ENCODE measurements around the gene RTP1. TPM values are rescaled to one million over a fixed set of nuclear protein-coding genes. Genes with fewer than 3 reads are reported as not detected.

The RTP1 gene
- total RNA-seq, 1 donor from 2014 or later, result not detected

GRCh38 chr3:187209491-187209890, 12.2 kb downstream of the RTP1 start:
- no peak for TF ChIP-seq CTCF (conservative IDR thresholded peaks at IDR 0.05)
- Mint-ChIP-seq H3K9me3 (peaks cover 10% of the 10 kb centered on the region), H3K4me1 (peaks cover 7% of the 10 kb centered on the region), H3K4me3 (no peak overlapping the region), H3K27me3 (ENCODE audit: low read depth) (no peaks in the 10 kb centered on the region), H3K27ac (ENCODE audit: unreplicated experiment) (no peak overlapping the region), H3K36me3 (ENCODE audit: low read depth) (peaks cover 5% of the 10 kb centered on the region)
- DNase-seq (ENCODE audit: low read depth, low spot score), result no peak

GRCh38 chr3:187210091-187210490, 12.8 kb downstream of the RTP1 start:
- no peaks in the 10 kb centered on the region for H3K27me3 Mint-ChIP-seq (ENCODE audit: low read depth)
- no peak for TF ChIP-seq CTCF (conservative IDR thresholded peaks at IDR 0.05)
- DNase-seq (ENCODE audit: low read depth, low spot score), result no peak
- peaks cover 5% of the 10 kb centered on the region for H3K36me3 Mint-ChIP-seq (ENCODE audit: low read depth)
- no peak overlapping the region for H3K27ac Mint-ChIP-seq (ENCODE audit: unreplicated experiment)
- H3K9me3 Mint-ChIP-seq, result peaks cover 10% of the 10 kb centered on the region
- H3K4me1 Mint-ChIP-seq, result peaks cover 7% of the 10 kb centered on the region
- no peak overlapping the region for H3K4me3 Mint-ChIP-seq

GRCh38 chr3:187210545-187211327, 13.4 kb downstream of the RTP1 start:
- H3K4me3 Mint-ChIP-seq, result no peak overlapping the region
- H3K9me3 Mint-ChIP-seq, result peaks cover 10% of the 10 kb centered on the region
- peaks cover 7% of the 10 kb centered on the region for H3K4me1 Mint-ChIP-seq
- H3K27me3 Mint-ChIP-seq (ENCODE audit: low read depth), result no peaks in the 10 kb centered on the region
- DNase-seq (ENCODE audit: low read depth, low spot score), result no peak
- H3K36me3 Mint-ChIP-seq (ENCODE audit: low read depth), result peaks cover 5% of the 10 kb centered on the region
- no peak for TF ChIP-seq CTCF (conservative IDR thresholded peaks at IDR 0.05)
- no peak overlapping the region for H3K27ac Mint-ChIP-seq (ENCODE audit: unreplicated experiment)

- Mint-ChIP-seq H3K36me3 (ENCODE audit: low read depth) (peaks cover 5% of the 10 kb centered on the region), H3K4me3 (no peak overlapping the region), H3K27ac (ENCODE audit: unreplicated experiment) (no peak overlapping the region), H3K9me3 (peaks cover 6% of the 10 kb centered on the region), H3K4me1 (peaks cover 7% of the 10 kb centered on the region), H3K27me3 (ENCODE audit: low read depth) (no peaks in the 10 kb centered on the region)
- no peak for DNase-seq (ENCODE audit: low read depth, low spot score)
- TF ChIP-seq CTCF (conservative IDR thresholded peaks at IDR 0.05), result no peak
These were observed 14.4 kb downstream of the RTP1 start for GRCh38 chr3:187211532-187212195.

GRCh38 chr3:187212196-187212545, 14.9 kb downstream of the RTP1 start:
- H3K27me3 Mint-ChIP-seq (ENCODE audit: low read depth), result no peaks in the 10 kb centered on the region

More at GRCh38 chr3:187212196-187212545, 14.9 kb downstream of the RTP1 start:
- Mint-ChIP-seq H3K9me3 (peaks cover 6% of the 10 kb centered on the region), H3K4me1 (peaks cover 7% of the 10 kb centered on the region), H3K27ac (ENCODE audit: unreplicated experiment) (no peak overlapping the region), H3K4me3 (no peak overlapping the region), H3K36me3 (ENCODE audit: low read depth) (peaks cover 5% of the 10 kb centered on the region)
- DNase-seq (ENCODE audit: low read depth, low spot score), result no peak
- TF ChIP-seq CTCF (conservative IDR thresholded peaks at IDR 0.05), result no peak

Data from neural crest cell (in vitro differentiated cells).